ENCODE results near the gene RRBP1.

DNA sequence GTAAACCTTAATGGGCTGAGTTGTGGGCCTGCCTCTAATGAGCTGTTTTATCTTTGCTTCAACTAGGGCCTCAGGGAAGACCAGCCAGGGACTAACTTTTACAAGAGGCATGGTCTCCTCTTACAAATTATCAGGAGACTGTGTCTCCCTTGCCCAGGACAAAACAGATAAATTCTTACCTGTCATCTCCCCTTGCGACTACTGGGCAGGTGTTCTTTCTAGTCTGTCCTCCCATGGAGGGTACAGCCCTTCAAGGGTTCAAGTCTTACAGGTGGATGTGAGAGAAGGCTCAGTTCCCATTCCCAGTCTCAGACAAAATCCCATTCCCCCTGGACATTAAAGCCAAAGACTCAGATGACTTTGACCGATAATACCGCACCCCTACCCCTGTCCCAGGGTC lies 13.6 kb downstream of the RRBP1 start:
- no peak for TF ChIP-seq CTCF (IDR thresholded peaks at IDR 0.05; ENCODE audit: borderline replicate concordance, extremely low read depth, low read length, poor library complexity, severe bottlenecking)
- no peak for TF ChIP-seq EZH2 (IDR thresholded peaks at IDR 0.05; ENCODE audit: borderline replicate concordance, low read depth, low read length, severe bottlenecking)
